Activated CD4-positive, alpha-beta T cell treated with anti-CD3 and anti-CD28 coated beads, Interleukin-2, amount 50 U/mL, for 4 hours (primary cell): ENCODE measurements around the gene SUGT1.
"Not testable (repeated sequence)": the region's sequence is repeated elsewhere in the genome, so short reads cannot be mapped to it uniquely, and the experiment has no call there.

Source experiments
- DNase-seq, 2 experiments: peaks; one replicate each; pipeline ENCODE4 v3.0.0-alpha.2; 2020

SUGT1 gene

GRCh38 chr13:52670726-52671125 is 18.1 kb downstream of the SUGT1 start:
- no peak for DNase-seq

- DNase-seq, result no peak
These were observed 20.8 kb downstream of the SUGT1 start for GRCh38 chr13:52673465-52673864.

- DNase-seq, result no peak
These were observed 25.2 kb downstream of the SUGT1 start for GRCh38 chr13:52677823-52678222.

GRCh38 chr13:52685806-52686205 is 33.2 kb downstream of the SUGT1 start:
- not testable (repeated sequence) for DNase-seq

- DNase-seq, result no peak
These were observed 33.7 kb downstream of the SUGT1 start for GRCh38 chr13:52686376-52686775.

GRCh38 chr13:52695856-52696255 is 43.2 kb downstream of the SUGT1 start:
- DNase-seq, result no peak

- DNase-seq, result no peak
These were observed 43.9 kb downstream of the SUGT1 start for GRCh38 chr13:52696566-52696965.

- DNase-seq, result no peak
These were observed 49.3 kb downstream of the SUGT1 start for GRCh38 chr13:52701728-52702465.

GRCh38 chr13:52703482-52703881 is 50.8 kb downstream of the SUGT1 start:
- DNase-seq, result no peak

GRCh38 chr13:52706081-52706480 is 53.4 kb downstream of the SUGT1 start:
- no peak for DNase-seq

- no peak for DNase-seq
These were observed 54.7 kb downstream of the SUGT1 start for GRCh38 chr13:52707375-52707774.

- not testable (repeated sequence) for DNase-seq
These were observed 55.6 kb downstream of the SUGT1 start for GRCh38 chr13:52708266-52708665.

- DNase-seq, result no peak
These were observed 58.6 kb downstream of the SUGT1 start for GRCh38 chr13:52711286-52711685.

GRCh38 chr13:52712385-52712784 is 59.7 kb downstream of the SUGT1 start:
- no peak for DNase-seq

GRCh38 chr13:52713894-52714293 is 61.3 kb downstream of the SUGT1 start:
- DNase-seq, result no peak

- not testable (repeated sequence) for DNase-seq
These were observed 68.3 kb downstream of the SUGT1 start for GRCh38 chr13:52720904-52721303.

- not testable (repeated sequence) for DNase-seq
These were observed 68.7 kb downstream of the SUGT1 start for GRCh38 chr13:52721356-52721755.

- no peak for DNase-seq
These were observed 70.5 kb downstream of the SUGT1 start for GRCh38 chr13:52723181-52723580.

GRCh38 chr13:52725302-52725701 is 72.7 kb downstream of the SUGT1 start:
- no peak for DNase-seq

GRCh38 chr13:52726258-52726657 is 73.6 kb downstream of the SUGT1 start:
- DNase-seq, result no peak

GRCh38 chr13:52734075-52734623 is 81.5 kb downstream of the SUGT1 start:
- no peak for DNase-seq

- DNase-seq, result no peak
These were observed 84.3 kb downstream of the SUGT1 start for GRCh38 chr13:52736891-52737290.

GRCh38 chr13:52737451-52737850 is 84.8 kb downstream of the SUGT1 start:
- no peak for DNase-seq

- DNase-seq, result no peak
These were observed 85.3 kb downstream of the SUGT1 start for GRCh38 chr13:52737965-52738364.
